Nephron progenitor cell (in vitro differentiated cells): ENCODE results near the gene RNF26.
A peak's percentile ranks its signal among the peaks of the same experiment; 100 is the strongest.

Experiments used
- DNase-seq: peaks from one replicate; pipeline ENCODE4 v3.0.0; 2021
- H3K27ac Mint-ChIP-seq: 2 replicates; pipeline ENCODE4 v1.8.0; 2021; ENCODE audit warnings: mild to moderate bottlenecking, moderate library complexity, mixed read lengths
- H3K27me3 Mint-ChIP-seq: 2 replicates; pipeline ENCODE4 v1.8.0; 2021; ENCODE audit warnings: mild to moderate bottlenecking, low read depth, mixed read lengths; ENCODE audit not compliant: poor library complexity
- H3K36me3 Mint-ChIP-seq: 2 replicates; pipeline ENCODE4 v1.8.0; 2021; ENCODE audit warnings: low read depth, mixed read lengths
- H3K4me1 Mint-ChIP-seq: 2 replicates; pipeline ENCODE4 v1.8.0; 2021; ENCODE audit warnings: mixed read lengths
- H3K4me3 Mint-ChIP-seq: 2 replicates; pipeline ENCODE4 v1.8.0; 2021; ENCODE audit warnings: mild to moderate bottlenecking, moderate library complexity, mixed read lengths
- H3K9me3 Mint-ChIP-seq: 2 replicates; pipeline ENCODE4 v1.8.0; 2021; ENCODE audit warnings: mild to moderate bottlenecking, moderate library complexity, mixed read lengths
- TF ChIP-seq, protein P1 (sequence below): fragments of 200-600 bp; sonication (generic); IDR thresholded peaks from 2 replicates; pipeline ENCODE4 v1.5.0; 2021; ENCODE audit warnings: antibody characterized with exemption

The RNF26 gene

DNA sequence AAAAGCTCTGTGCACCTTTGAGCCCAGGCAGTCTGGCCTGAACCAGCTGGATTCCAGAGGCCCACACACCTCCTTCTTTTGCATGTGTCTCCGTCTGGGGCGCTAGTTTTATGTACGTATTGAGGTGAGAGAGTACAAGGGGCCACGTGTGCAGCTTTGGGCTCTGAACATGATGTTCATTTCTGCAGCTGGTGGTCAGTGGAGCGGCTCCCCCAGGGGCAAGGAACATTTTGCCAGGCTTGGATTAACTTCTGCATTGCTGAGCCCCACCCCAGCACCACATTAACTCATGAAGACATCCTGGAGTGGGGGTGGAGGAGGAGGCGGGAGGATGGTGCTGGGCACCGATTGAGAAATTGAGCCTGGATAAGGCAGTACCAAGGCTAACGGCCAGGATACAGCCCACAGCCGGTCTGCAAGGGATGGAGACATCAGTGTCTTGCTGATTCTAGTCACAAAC is 33.4 kb downstream of the RNF26 start:
- H3K27me3 Mint-ChIP-seq: peaks cover 37% of the 10 kb centered on the region
- peaks cover 82% of the 10 kb centered on the region for H3K4me1 Mint-ChIP-seq
- peaks cover 3% of the 10 kb centered on the region for H3K9me3 Mint-ChIP-seq
- no peaks in the 10 kb centered on the region for H3K36me3 Mint-ChIP-seq
- H3K27ac Mint-ChIP-seq: no peak overlapping the region
- DNase-seq: no peak
- H3K4me3 Mint-ChIP-seq: no peak overlapping the region
- TF ChIP-seq, protein P1, sequence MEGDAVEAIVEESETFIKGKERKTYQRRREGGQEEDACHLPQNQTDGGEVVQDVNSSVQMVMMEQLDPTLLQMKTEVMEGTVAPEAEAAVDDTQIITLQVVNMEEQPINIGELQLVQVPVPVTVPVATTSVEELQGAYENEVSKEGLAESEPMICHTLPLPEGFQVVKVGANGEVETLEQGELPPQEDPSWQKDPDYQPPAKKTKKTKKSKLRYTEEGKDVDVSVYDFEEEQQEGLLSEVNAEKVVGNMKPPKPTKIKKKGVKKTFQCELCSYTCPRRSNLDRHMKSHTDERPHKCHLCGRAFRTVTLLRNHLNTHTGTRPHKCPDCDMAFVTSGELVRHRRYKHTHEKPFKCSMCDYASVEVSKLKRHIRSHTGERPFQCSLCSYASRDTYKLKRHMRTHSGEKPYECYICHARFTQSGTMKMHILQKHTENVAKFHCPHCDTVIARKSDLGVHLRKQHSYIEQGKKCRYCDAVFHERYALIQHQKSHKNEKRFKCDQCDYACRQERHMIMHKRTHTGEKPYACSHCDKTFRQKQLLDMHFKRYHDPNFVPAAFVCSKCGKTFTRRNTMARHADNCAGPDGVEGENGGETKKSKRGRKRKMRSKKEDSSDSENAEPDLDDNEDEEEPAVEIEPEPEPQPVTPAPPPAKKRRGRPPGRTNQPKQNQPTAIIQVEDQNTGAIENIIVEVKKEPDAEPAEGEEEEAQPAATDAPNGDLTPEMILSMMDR: no peak

DNA sequence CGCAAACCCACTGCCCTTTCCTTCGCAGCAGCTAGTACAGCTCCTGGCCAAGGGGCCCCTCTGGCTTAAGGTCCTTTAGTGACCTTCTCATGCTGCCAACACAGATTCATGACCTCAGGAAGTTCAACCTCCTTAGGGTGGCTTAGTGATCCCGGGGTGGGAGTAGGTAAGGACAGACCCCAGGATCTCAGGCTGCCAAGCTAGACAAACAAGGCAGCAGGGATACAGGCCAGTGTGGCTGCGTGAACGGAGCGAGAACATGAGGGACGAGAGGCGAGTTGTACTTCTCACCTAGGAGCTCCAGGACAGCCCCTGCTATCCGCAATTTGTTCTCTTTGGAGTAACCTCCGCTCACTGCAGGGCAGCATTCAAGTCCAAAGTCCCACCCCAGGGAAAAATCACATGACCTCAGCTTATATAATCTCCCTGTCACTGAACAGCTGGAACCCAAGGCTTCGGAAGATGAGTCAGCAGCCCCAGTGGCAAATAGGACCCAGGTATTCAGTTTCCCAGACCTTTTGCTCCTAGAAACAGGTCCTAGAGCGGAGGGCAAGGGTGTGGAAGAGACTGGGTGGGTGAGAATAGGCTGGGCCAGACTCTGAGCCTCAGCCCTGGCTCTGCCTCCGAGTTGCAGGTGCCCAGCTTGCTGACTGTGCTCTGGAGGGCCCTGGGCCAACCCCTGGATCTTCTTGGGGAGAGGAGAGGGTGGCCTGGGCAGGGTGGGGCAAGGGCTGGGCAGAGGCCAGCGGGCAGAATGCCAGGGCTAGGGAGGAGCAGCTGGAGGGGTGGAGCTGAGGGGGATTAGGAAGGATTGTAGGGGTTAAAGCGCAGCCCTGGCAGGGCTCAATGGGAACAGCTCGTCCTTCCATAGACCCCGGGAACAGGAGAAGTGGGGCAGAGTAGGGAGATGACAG is 34.1 kb downstream of the RNF26 start:
- Mint-ChIP-seq H3K36me3 (no peaks in the 10 kb centered on the region), H3K9me3 (peaks cover 3% of the 10 kb centered on the region), H3K4me1 (peaks cover 79% of the 10 kb centered on the region), H3K4me3 (no peak overlapping the region), H3K27me3 (peaks cover 30% of the 10 kb centered on the region), H3K27ac (no peak overlapping the region)
- TF ChIP-seq, protein P1: no peak
- no peak for DNase-seq

DNA sequence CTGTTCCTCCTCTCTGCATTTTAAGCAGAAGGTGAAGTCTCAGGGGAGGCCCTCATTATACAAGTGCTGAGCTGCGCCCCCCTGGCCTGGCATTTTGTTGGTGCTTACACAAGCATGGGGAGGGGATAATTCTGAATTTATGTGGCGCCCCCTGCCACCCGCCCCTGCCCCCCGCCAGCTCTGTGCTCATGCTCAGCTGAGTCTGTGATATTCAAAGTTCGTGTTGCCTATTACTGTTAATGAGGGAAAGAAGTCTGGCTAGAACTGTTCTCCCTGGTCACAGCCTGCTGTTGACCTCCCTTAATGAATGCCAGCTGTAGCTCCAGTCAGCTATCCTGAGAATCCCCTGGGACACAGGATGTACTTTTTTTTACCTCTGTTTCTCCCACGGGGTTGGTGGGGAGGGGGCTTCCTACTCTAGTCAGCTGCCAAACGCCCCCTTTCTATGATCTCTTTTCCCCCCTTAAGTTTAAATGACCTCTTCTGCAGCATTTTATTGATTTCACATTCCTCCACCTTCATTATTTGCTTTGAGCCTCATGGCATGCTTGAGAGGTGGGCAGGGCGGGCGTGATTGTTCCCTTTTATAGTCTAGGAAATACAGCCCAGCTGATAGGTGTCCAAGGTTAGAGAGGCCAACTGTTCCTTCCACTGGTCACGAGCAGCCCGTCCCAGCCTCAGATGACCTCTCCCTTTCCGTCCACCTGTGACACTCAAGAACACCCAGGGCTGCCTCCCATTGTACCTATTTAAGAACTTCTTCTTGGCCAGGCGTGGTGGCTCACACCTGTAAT is 35.0 kb downstream of the RNF26 start:
- TF ChIP-seq, protein P1: no peak
- Mint-ChIP-seq H3K4me1 (peaks cover 86% of the 10 kb centered on the region), H3K36me3 (no peaks in the 10 kb centered on the region), H3K27me3 (peaks cover 36% of the 10 kb centered on the region), H3K9me3 (peaks cover 3% of the 10 kb centered on the region), H3K27ac (no peak overlapping the region), H3K4me3 (no peak overlapping the region)
- DNase-seq: no peak

DNA sequence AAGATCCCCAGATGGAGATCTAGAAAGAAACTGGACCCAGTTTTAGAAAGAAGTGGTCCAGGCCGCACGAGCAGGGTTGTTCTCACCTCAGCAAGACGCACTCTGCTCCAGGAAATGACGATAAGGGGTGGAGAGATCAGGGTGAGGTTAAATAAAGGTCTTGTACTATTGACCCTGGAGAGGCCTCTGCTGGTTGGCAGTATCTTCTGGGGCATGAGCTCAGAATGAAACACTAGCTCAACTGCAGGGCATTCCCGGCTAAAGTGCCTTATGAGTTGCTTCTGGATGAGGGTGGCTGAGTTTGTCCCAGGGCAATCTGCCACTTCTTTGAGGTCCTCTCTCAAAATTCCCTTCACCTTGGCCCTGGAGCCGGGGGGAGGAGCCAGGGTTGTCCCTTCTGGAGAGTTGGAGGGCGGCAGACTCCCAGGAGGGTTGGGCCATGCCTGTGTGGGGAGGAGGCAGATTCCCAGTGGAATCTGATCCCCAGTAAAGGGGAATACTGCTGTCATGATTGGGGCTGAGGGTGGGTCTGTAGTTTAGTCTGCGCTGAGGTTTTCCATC is 36.2 kb downstream of the RNF26 start:
- H3K27me3 Mint-ChIP-seq: peaks cover 25% of the 10 kb centered on the region

DNA sequence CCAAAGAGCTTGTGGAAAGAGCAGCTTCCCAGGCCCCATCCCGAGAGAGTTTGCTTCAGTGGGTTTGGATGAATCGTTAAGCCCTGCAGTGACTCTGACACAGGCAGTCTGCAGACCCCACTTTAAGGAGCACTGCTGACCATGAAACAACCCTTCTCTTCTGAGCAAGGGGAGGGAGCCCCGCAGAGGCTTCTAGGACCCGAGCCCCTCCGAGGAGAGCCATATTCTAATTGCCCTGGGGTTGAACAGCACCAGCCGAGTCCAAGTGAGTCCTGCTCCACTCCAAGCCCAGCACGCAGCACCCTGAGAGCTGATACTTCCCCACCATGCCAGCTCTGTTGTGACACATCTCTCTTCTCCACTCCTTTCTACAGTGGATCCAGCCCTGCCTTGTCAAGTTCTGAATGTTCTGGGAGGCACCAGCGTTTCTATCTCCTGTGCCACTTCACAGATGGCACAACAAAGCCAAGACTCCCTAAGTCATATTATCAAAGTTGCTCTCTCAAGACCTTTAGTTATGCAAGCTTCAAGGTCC is 36.8 kb downstream of the RNF26 start:
- Mint-ChIP-seq H3K4me3 (peak overlapping the region; percentile 38), H3K9me3 (no peaks in the 10 kb centered on the region), H3K4me1 (peaks cover 91% of the 10 kb centered on the region), H3K27ac (no peak overlapping the region), H3K27me3 (peaks cover 19% of the 10 kb centered on the region), H3K36me3 (no peaks in the 10 kb centered on the region)
- no peak for DNase-seq
- TF ChIP-seq, protein P1: no peak

More for the DNA sequence above, 36.2 kb downstream of the RNF26 start:
- Mint-ChIP-seq H3K36me3 (no peaks in the 10 kb centered on the region), H3K4me3 (peak overlapping the region; percentile 38), H3K9me3 (no peaks in the 10 kb centered on the region), H3K27ac (no peak overlapping the region), H3K4me1 (peaks cover 87% of the 10 kb centered on the region)
- peak; percentile 41 for DNase-seq
- TF ChIP-seq, protein P1: no peak
